GM21515 (cell line): ENCODE data around the gene SMG6.
"Not testable (repeated sequence)": the region's sequence is repeated elsewhere in the genome, so short reads cannot be mapped to it uniquely, and the experiment has no call there.

Experiments used
- ATAC-seq: cut with Tn5 transposase; IDR thresholded peaks from one replicate; pipeline ENCODE4 v1.9.1; 2021; ENCODE audit not compliant: unreplicated experiment

The SMG6 gene

GRCh38 chr17:2207815-2208515 lies 95.6 kb downstream of the SMG6 start:
- ATAC-seq, result no peak

GRCh38 chr17:2204393-2204792 lies 99.2 kb downstream of the SMG6 start:
- no peak for ATAC-seq

- no peak for ATAC-seq
Observed at GRCh38 chr17:2203818-2204217, 99.8 kb downstream of the SMG6 start.

GRCh38 chr17:2202996-2203575 lies 100.5 kb downstream of the SMG6 start:
- no peak for ATAC-seq

GRCh38 chr17:2202302-2202995 lies 101.1 kb downstream of the SMG6 start:
- ATAC-seq, result no peak

GRCh38 chr17:2199386-2199785 lies 104.2 kb downstream of the SMG6 start:
- ATAC-seq, result not testable (repeated sequence)

- ATAC-seq, result no peak
Observed at GRCh38 chr17:2198927-2199326, 104.7 kb downstream of the SMG6 start.

- no peak for ATAC-seq
Observed at GRCh38 chr17:2197271-2197670, 106.3 kb downstream of the SMG6 start.

GRCh38 chr17:2195729-2196128 lies 107.9 kb downstream of the SMG6 start:
- ATAC-seq, result no peak

- ATAC-seq, result no peak
Observed at GRCh38 chr17:2194889-2195335, 108.7 kb downstream of the SMG6 start.

- ATAC-seq, result no peak
Observed at GRCh38 chr17:2192367-2193057, 111.1 kb downstream of the SMG6 start.

- ATAC-seq, result no peak
Observed at GRCh38 chr17:2191785-2192184, 111.8 kb downstream of the SMG6 start.

- no peak for ATAC-seq
Observed at GRCh38 chr17:2191227-2191626, 112.4 kb downstream of the SMG6 start.

- no peak for ATAC-seq
Observed at GRCh38 chr17:2190014-2190413, 113.6 kb downstream of the SMG6 start.

GRCh38 chr17:2188971-2189630 lies 114.5 kb downstream of the SMG6 start:
- ATAC-seq, result no peak

GRCh38 chr17:2187758-2188157 lies 115.8 kb downstream of the SMG6 start:
- no peak for ATAC-seq

- no peak for ATAC-seq
Observed at GRCh38 chr17:2186937-2187336, 116.6 kb downstream of the SMG6 start.

- ATAC-seq, result no peak
Observed at GRCh38 chr17:2184993-2185931, 118.3 kb downstream of the SMG6 start.

- no peak for ATAC-seq
Observed at GRCh38 chr17:2183346-2183745, 120.2 kb downstream of the SMG6 start.

- no peak for ATAC-seq
Observed at GRCh38 chr17:2181897-2182448, 121.6 kb downstream of the SMG6 start.
